Activated naive CD4-positive, alpha-beta T cell treated with anti-CD3 and anti-CD28 coated beads, Interleukin-2, amount 50 U/mL, for 72 hours (primary cell): ENCODE measurements around the gene CNTN6. TPM values are rescaled to one million over a fixed set of nuclear protein-coding genes. Genes with fewer than 3 reads are reported as not detected.

Experiments
- ATAC-seq, 2 donors: fragments of 150-1000 bp; cut with Tn5 transposase; 2 replicates each; pipeline ENCODE4 v1.10.0; 2021; ENCODE audit warnings: mild to moderate bottlenecking in 2 of 2, moderate library complexity in 2 of 2
- DNase-seq, 2 donors: peaks; one replicate each; pipeline ENCODE4 v3.0.0; 2021 to 2022; ENCODE audit warnings: low spot score in 2 of 2
- H3K27ac Mint-ChIP-seq, 2 donors: one replicate each; pipeline ENCODE4 v1.8.0; 2022; ENCODE audit warnings: mild to moderate bottlenecking in 2 of 2, mixed read lengths in 2 of 2
- H3K36me3 Mint-ChIP-seq, 2 donors: one replicate each; pipeline ENCODE4 v1.8.0; 2022; ENCODE audit warnings: mixed read lengths in 2 of 2
- H3K9me3 Mint-ChIP-seq, 2 donors: one replicate each; pipeline ENCODE4 v1.8.0; 2022; ENCODE audit warnings: mixed read lengths in 2 of 2
- total RNA-seq, 2 donors: library from RNA; stranded (reverse); gene quantifications; one replicate each; pipeline ENCODE4 v1.2.3, GENCODE V29; 2022

Gene CNTN6
- total RNA-seq, 2 donors from 2014 or later = not detected

GRCh38 chr3:1423566-1424089, 330.8 kb downstream of the CNTN6 start:
- no peak overlapping the region for H3K27ac Mint-ChIP-seq
- DNase-seq (no peak), ATAC-seq (no peak)
- peaks cover 0 to 7% of the 10 kb centered on the region in 2 donors for H3K9me3 Mint-ChIP-seq
- no peaks in the 10 kb centered on the region for H3K36me3 Mint-ChIP-seq

GRCh38 chr3:1439395-1439794, 346.6 kb downstream of the CNTN6 start:
- DNase-seq = peak in 1 of 2 donors; percentile 2
- Mint-ChIP-seq H3K36me3 (no peaks in the 10 kb centered on the region), H3K9me3 (peaks cover 0 to 6% of the 10 kb centered on the region in 2 donors), H3K27ac (no peak overlapping the region)
- ATAC-seq = no peak

GRCh38 chr3:1442271-1442670, 349.4 kb downstream of the CNTN6 start:
- H3K27ac Mint-ChIP-seq = no peak overlapping the region
- H3K9me3 Mint-ChIP-seq = peaks cover 0 to 6% of the 10 kb centered on the region in 2 donors
- DNase-seq = no peak
- H3K36me3 Mint-ChIP-seq = no peaks in the 10 kb centered on the region
- no peak for ATAC-seq

- no peak for DNase-seq
- H3K27ac Mint-ChIP-seq = no peak overlapping the region
Observed at GRCh38 chr3:1444195-1444594, 351.4 kb downstream of the CNTN6 start.

GRCh38 chr3:1446531-1446930, 353.7 kb downstream of the CNTN6 start:
- DNase-seq = no peak
- no peaks in the 10 kb centered on the region for H3K36me3 Mint-ChIP-seq
- no peak overlapping the region for H3K27ac Mint-ChIP-seq
- ATAC-seq = no peak
- peaks cover under 1% of the 10 kb centered on the region in 2 donors for H3K9me3 Mint-ChIP-seq

More at GRCh38 chr3:1444195-1444594, 351.4 kb downstream of the CNTN6 start:
- H3K9me3 Mint-ChIP-seq = peaks cover 0 to 6% of the 10 kb centered on the region in 2 donors
- no peaks in the 10 kb centered on the region for H3K36me3 Mint-ChIP-seq
- no peak for ATAC-seq

GRCh38 chr3:1447452-1447851, 354.6 kb downstream of the CNTN6 start:
- DNase-seq (no peak), ATAC-seq (no peak)
- Mint-ChIP-seq H3K36me3 (no peaks in the 10 kb centered on the region), H3K9me3 (peaks cover 4 to 5% of the 10 kb centered on the region in 2 donors), H3K27ac (no peak overlapping the region)

DNA sequence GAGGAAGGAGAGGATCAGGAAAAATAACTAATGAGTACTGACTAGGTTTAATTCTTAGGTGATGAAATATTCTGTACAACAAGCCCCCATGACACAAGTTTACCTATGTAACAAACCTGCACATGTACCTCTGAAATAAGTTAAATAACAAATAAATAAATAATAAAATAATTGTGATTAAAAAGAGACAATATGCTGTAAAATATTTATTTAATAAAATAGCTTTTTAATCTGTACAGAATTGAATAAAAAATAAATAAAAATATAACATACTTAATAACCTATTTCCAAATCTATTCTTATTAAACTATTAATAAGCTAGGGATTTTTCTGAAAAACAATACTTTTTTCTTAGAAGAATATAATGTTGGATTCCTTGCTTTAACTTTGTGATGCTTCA, 355.6 kb downstream of the CNTN6 start:
- DNase-seq (no peak), ATAC-seq (no peak)
- Mint-ChIP-seq H3K27ac (no peak overlapping the region), H3K36me3 (no peaks in the 10 kb centered on the region), H3K9me3 (peaks cover 9 to 11% of the 10 kb centered on the region in 2 donors)
